NK-92 treated with Interleukin-12 subunit alpha and Interleukin-12 subunit beta, amount 100 ng/mL, for 24 hours (cell line): Measurements from ENCODE around the gene RARB.

Source experiments
- DNase-seq: peaks from one replicate; lab custom pipeline; 2025; lab: John Stamatoyannopoulos, UW

RARB gene

GRCh38 chr3:25427942-25428788, at the start of gene RARB:
TSS of gene RARB (plus strand) at chr3:25428263. CDS start at chr3:25428732, 469 bp downstream.
- DNase-seq, result no peak

- DNase-seq, result no peak
These were observed 49.2 kb upstream of the RARB start for GRCh38 chr3:25378786-25379311.

- no peak for DNase-seq
These were observed 47.8 kb upstream of the RARB start for GRCh38 chr3:25380222-25380739.

- DNase-seq, result no peak
These were observed 47.0 kb upstream of the RARB start for GRCh38 chr3:25381083-25381482.

- DNase-seq, result no peak
These were observed 43.6 kb upstream of the RARB start for GRCh38 chr3:25384471-25384870.

- no peak for DNase-seq
These were observed 42.1 kb upstream of the RARB start for GRCh38 chr3:25385807-25386460.

GRCh38 chr3:25386686-25387255, 41.3 kb upstream of the RARB start:
- DNase-seq, result no peak

- no peak for DNase-seq
These were observed 37.5 kb upstream of the RARB start for GRCh38 chr3:25390605-25391004.

GRCh38 chr3:25396251-25396650, 31.8 kb upstream of the RARB start:
- DNase-seq, result no peak

GRCh38 chr3:25396686-25397085, 31.4 kb upstream of the RARB start:
- DNase-seq, result no peak

- DNase-seq, result no peak
These were observed 30.9 kb upstream of the RARB start for GRCh38 chr3:25397150-25397549.

- no peak for DNase-seq
These were observed 27.5 kb upstream of the RARB start for GRCh38 chr3:25400587-25400986.

GRCh38 chr3:25403968-25404367, 24.1 kb upstream of the RARB start:
- no peak for DNase-seq

- DNase-seq, result no peak
These were observed 23.5 kb upstream of the RARB start for GRCh38 chr3:25404569-25404968.

- DNase-seq, result no peak
These were observed 22.7 kb upstream of the RARB start for GRCh38 chr3:25405335-25405734.

GRCh38 chr3:25410703-25411102, 17.4 kb upstream of the RARB start:
- no peak for DNase-seq

- no peak for DNase-seq
These were observed 15.8 kb upstream of the RARB start for GRCh38 chr3:25412269-25412668.

- no peak for DNase-seq
These were observed 11.9 kb upstream of the RARB start for GRCh38 chr3:25416176-25416575.

- DNase-seq, result no peak
These were observed 9.5 kb upstream of the RARB start for GRCh38 chr3:25418596-25418995.

GRCh38 chr3:25419251-25419650, 8.8 kb upstream of the RARB start:
- no peak for DNase-seq

- DNase-seq, result no peak
These were observed 7.9 kb upstream of the RARB start for GRCh38 chr3:25420147-25420546.

GRCh38 chr3:25420885-25421284, 7.2 kb upstream of the RARB start:
- no peak for DNase-seq

GRCh38 chr3:25421747-25422146, 6.3 kb upstream of the RARB start:
- no peak for DNase-seq
